Left lung (tissue), 10 donors: ENCODE results near the gene SCN1A. TPM values are rescaled to one million over a fixed set of nuclear protein-coding genes. Genes with fewer than 3 reads are reported as not detected.
"Not testable (repeated sequence)": the region's sequence is repeated elsewhere in the genome, so short reads cannot be mapped to it uniquely, and the experiment has no call there.

Source experiments
- ATAC-seq: fragments of 200-7000 bp; cut with Tn5 transposase; one replicate; pipeline ENCODE4 v1.9.1; 2020; ENCODE audit warnings: moderate library complexity
- DNase-seq, 4 donors: peaks; one replicate each; pipeline ENCODE4 v3.0.0-alpha.2; 2013 to 2020
- H3K27ac ChIP-seq, 2 donors: fragments of 200-600 bp; sonication (generic) in 1 of 2; one replicate each; pipeline versions ENCODE4 v1.5.0 to v1.8.0; 2020 to 2021
- H3K27me3 ChIP-seq, 2 donors: fragments of 200-600 bp; sonication (generic) in 1 of 2; one replicate each; pipeline versions ENCODE4 v1.5.0 to v1.8.0; 2020 to 2021
- H3K36me3 ChIP-seq, 2 donors: fragments of 200-600 bp; sonication (generic) in 1 of 2; one replicate each; pipeline versions ENCODE4 v1.5.0 to v1.8.0; 2020 to 2021
- H3K4me1 ChIP-seq, 2 donors: fragments of 200-600 bp; one replicate each; pipeline ENCODE4 v1.8.0; 2021
- H3K4me3 ChIP-seq, 2 donors: fragments of 200-600 bp; sonication (generic) in 1 of 2; one replicate each; pipeline versions ENCODE4 v1.5.0 to v1.8.0; 2020 to 2021; ENCODE audit warnings: mild to moderate bottlenecking in 1 of 2
- H3K9me3 ChIP-seq, 2 donors: fragments of 200-600 bp; sonication (generic) in 1 of 2; one replicate each; pipeline versions ENCODE4 v1.5.0 to v1.8.0; 2020 to 2021
- CTCF ChIP-seq, 2 donors: fragments of 200-600 bp; sonication (generic) in 1 of 2; IDR thresholded peaks; one replicate each; pipeline versions ENCODE4 v1.5.0 to v1.8.0; 2021; ENCODE audit warnings: antibody characterized with exemption in 2 of 2
- intact Hi-C, 2 donors: fragments of 100-400 bp; cut with DNase I; formaldehyde crosslinking; loops; one replicate each; pipeline versions ENCODE4 v1.11.2 to v1.14.2; 2022
- polyA plus RNA-seq, 6 donors: library from polyadenylated mRNA; unstranded; fragments of 120-200 nt; gene quantifications; one replicate each; pipeline ENCODE4 v1.2.1, GENCODE V29; 2013; ENCODE audit not compliant: insufficient read length in 6 of 6
- total RNA-seq, 2 donors: library from RNA; stranded (reverse); fragmentation: NEBNext Ultra II Directional; extraction: Animal tissue kit (Norgen Biotek cat#: 25700); gene quantifications; one replicate each; pipeline ENCODE4 v1.2.1, GENCODE V29; 2021
- donor health status: DM: no; HTN: yes; CAD: no.
- donor health status: DM: no; HTN: no; CAD: no.

The SCN1A gene
- total and polyA plus RNA-seq, 8 donors: 0.60 to 18.0 (median 1.5) TPM

DNA sequence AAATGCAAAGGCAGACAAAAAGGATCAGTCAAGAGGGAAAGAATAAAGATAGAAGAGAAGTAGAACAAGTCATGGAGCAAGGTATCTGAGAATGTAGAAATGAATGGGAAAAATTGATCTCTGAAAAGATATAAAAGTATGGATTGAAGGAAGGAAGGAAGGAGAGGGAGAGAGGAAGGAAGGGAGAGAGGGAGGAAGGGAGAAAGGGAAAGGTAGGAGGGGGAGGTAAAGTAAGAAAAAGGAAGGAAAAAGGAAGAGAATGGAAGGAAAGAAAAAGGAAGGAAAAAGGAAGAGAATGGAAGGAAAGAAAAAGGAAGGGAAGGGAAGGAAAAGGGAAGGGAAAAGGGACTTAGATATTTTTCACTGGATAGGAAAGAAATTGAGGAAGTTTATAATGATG, 142.7 kb downstream of the SCN1A start:
- H3K27me3 ChIP-seq: no peaks in the 10 kb centered on the region
- no peak for ATAC-seq

GRCh38 chr2:165972161-165972560, 155.7 kb downstream of the SCN1A start:
- H3K27me3 ChIP-seq, H3K4me1 ChIP-seq, intact Hi-C loops, H3K4me3 ChIP-seq, H3K9me3 ChIP-seq, H3K27ac ChIP-seq, DNase-seq, H3K36me3 ChIP-seq, ATAC-seq: not testable (repeated sequence)

More for the DNA sequence above, 142.7 kb downstream of the SCN1A start:
- intact Hi-C loops: no loop called here
- Histone ChIP-seq H3K9me3 (no peaks in the 10 kb centered on the region), H3K36me3 (no peaks in the 10 kb centered on the region), H3K4me3 (no peak overlapping the region), H3K4me1 (no peaks in the 10 kb centered on the region), H3K27ac (no peak overlapping the region)
- no peak for TF ChIP-seq CTCF (IDR thresholded peaks at IDR 0.05)
- no peak for DNase-seq

DNA sequence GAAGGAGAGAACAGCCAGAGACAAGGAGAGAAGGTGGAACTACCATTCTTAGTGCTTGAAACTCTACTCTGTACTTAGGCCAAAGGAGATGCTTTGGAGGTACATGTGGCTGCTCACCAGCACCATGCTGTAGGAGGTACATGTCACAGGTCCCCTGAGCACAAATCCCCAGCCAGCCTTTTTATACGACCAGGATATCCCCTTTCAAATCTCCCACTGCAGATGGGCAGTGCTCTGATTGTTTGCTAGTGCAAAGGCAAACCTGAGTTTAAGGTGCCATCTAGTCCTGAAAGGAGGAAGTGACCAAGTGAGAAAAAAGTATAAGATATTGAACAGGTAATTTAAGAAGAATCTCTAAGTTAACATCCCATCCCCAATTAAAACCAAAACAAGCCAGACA, 157.2 kb downstream of the SCN1A start:
- no peak overlapping the region for H3K27ac ChIP-seq
- no peaks in the 10 kb centered on the region for H3K4me1 ChIP-seq
- DNase-seq (no peak), ATAC-seq (no peak)
- H3K27me3 ChIP-seq: no peaks in the 10 kb centered on the region
- no peaks in the 10 kb centered on the region for H3K36me3 ChIP-seq
- no peak for TF ChIP-seq CTCF (IDR thresholded peaks at IDR 0.05)
- intact Hi-C loops: no loop called here
- H3K9me3 ChIP-seq: no peaks in the 10 kb centered on the region
- H3K4me3 ChIP-seq: no peak overlapping the region

DNA sequence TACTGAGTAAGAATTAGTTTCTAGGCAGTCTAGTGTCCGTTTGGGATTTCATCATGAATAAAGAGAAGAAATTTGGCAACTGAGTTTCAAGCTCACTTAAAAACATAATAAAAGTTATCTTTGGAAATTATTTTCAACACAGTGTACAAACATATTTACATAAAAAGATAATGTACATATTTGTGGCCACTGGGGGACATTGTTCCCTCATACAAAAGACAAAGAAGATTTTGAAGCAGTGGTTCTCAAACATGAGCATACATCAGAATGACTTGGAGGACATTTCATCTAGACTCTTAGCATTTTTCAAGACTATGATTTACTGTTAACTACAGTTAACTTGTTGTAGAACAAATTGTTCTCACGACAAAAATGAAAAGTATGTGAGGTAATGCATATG, 158.6 kb downstream of the SCN1A start:
- no peaks in the 10 kb centered on the region for H3K27me3 ChIP-seq
- no peaks in the 10 kb centered on the region for H3K36me3 ChIP-seq
- no peak overlapping the region for H3K4me3 ChIP-seq
- H3K27ac ChIP-seq: no peak overlapping the region
- DNase-seq: no peak
- ATAC-seq: no peak
- intact Hi-C loops: no loop called here
- TF ChIP-seq CTCF (IDR thresholded peaks at IDR 0.05): no peak
- H3K9me3 ChIP-seq: no peaks in the 10 kb centered on the region
- no peaks in the 10 kb centered on the region for H3K4me1 ChIP-seq

DNA sequence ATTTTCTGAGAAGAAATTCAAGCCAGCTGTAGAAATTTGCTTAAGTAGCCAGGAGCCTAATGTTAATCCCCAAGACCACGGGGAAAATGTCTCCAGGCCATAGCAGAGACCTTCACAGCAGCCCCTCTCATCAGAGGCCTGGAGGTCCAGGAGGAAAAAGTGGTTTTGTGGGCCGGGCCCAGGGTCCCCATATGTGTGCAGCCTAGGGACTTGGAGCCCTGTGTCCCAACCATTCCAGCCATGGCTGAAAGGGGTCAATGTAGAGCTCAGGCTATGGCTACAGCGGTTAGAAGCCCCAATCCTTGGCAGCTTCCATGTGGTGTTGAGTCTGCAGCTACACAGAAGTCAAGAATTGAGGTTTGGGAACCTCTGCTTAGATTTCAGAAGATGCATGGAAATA, 160.1 kb downstream of the SCN1A start:
- no peaks in the 10 kb centered on the region for H3K27me3 ChIP-seq
- no peak for DNase-seq
- intact Hi-C loops: no loop called here
- H3K36me3 ChIP-seq: no peaks in the 10 kb centered on the region
- no peak overlapping the region for H3K4me3 ChIP-seq
- no peak for ATAC-seq
- no peak overlapping the region for H3K27ac ChIP-seq
- no peaks in the 10 kb centered on the region for H3K4me1 ChIP-seq
- no peaks in the 10 kb centered on the region for H3K9me3 ChIP-seq
- no peak for TF ChIP-seq CTCF (IDR thresholded peaks at IDR 0.05)

- H3K27ac ChIP-seq: no peak overlapping the region
- TF ChIP-seq CTCF (IDR thresholded peaks at IDR 0.05): no peak
- no peaks in the 10 kb centered on the region for H3K27me3 ChIP-seq
- H3K4me3 ChIP-seq: no peak overlapping the region
- ATAC-seq: no peak
- DNase-seq: no peak
- no peaks in the 10 kb centered on the region for H3K9me3 ChIP-seq
- intact Hi-C loops: no loop called here
- no peaks in the 10 kb centered on the region for H3K4me1 ChIP-seq
- H3K36me3 ChIP-seq: no peaks in the 10 kb centered on the region
These were observed 166.0 kb downstream of the SCN1A start for GRCh38 chr2:165961818-165962217.
